Brain microvascular endothelial cell (primary cell): Measurements from ENCODE around the gene ACAD9.

ENCODE experiments used
- DNase-seq: peaks from one replicate; pipeline ENCODE4 v3.0.0-alpha.2; 2020
- H3K27ac ChIP-seq: fragments of 250-450 bp; sonication (Bioruptor Pico); 2 replicates; pipeline ENCODE4 v1.5.1; 2020; ENCODE audit warnings: mild to moderate bottlenecking, moderate library complexity
- H3K27me3 ChIP-seq: fragments of 250-450 bp; sonication (Bioruptor Pico); replicated peaks from 2 replicates; pipeline ENCODE4 v1.5.1; 2020; ENCODE audit warnings: mild to moderate bottlenecking
- H3K36me3 ChIP-seq: fragments of 250-450 bp; sonication (Bioruptor Pico); replicated peaks from 2 replicates; pipeline ENCODE4 v1.5.1; 2020; ENCODE audit warnings: mild to moderate bottlenecking
- H3K4me3 ChIP-seq: 2 replicates; pipeline ENCODE4 v1.5.1; 2011; ENCODE audit warnings: low read depth, mild to moderate bottlenecking, control low read depth, low read length, moderate library complexity
- in situ Hi-C: cut with HindIII; loops from 2 replicates; pipeline ENCODE4 v1.10.0; 2017; ENCODE audit warnings: low sequenced_read_pairs, low pct_ligation_motif_present
- TF ChIP-seq, protein P1 (sequence below): IDR thresholded peaks from 2 replicates; pipeline ENCODE4 v1.5.1; 2011; ENCODE audit warnings: low read depth, mild to moderate bottlenecking, moderate library complexity, low read length, control low read depth, inconsistent platforms; ENCODE audit errors: missing control alignments

Gene ACAD9

DNA sequence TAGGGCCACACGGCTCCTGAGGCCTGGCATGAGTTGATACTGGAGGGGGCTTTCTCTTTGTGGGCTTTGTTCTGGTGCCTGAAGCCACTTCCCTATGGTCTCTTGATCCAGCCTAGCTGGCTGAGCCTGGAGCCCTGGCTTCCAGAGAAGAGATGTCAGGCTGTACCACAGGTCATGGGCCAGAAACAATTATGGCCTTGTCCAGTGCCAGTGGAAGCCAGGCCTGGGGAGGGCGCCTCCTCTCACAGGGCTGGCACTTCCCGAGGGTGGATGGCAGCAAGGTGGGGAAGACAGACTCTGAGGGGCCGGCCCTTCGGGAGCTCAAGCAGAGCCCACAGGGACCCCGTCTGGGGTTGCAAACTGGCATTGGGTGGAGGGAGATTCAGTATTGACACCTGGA is 34.9 kb upstream of the ACAD9 start:
- in situ Hi-C loops: no loop called here
- no peak for DNase-seq
- no peaks in the 10 kb centered on the region for H3K36me3 ChIP-seq
- H3K27ac ChIP-seq: no peak overlapping the region
- TF ChIP-seq, protein P1, sequence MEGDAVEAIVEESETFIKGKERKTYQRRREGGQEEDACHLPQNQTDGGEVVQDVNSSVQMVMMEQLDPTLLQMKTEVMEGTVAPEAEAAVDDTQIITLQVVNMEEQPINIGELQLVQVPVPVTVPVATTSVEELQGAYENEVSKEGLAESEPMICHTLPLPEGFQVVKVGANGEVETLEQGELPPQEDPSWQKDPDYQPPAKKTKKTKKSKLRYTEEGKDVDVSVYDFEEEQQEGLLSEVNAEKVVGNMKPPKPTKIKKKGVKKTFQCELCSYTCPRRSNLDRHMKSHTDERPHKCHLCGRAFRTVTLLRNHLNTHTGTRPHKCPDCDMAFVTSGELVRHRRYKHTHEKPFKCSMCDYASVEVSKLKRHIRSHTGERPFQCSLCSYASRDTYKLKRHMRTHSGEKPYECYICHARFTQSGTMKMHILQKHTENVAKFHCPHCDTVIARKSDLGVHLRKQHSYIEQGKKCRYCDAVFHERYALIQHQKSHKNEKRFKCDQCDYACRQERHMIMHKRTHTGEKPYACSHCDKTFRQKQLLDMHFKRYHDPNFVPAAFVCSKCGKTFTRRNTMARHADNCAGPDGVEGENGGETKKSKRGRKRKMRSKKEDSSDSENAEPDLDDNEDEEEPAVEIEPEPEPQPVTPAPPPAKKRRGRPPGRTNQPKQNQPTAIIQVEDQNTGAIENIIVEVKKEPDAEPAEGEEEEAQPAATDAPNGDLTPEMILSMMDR: no peak
- H3K27me3 ChIP-seq: no peaks in the 10 kb centered on the region
- H3K4me3 ChIP-seq: no peak overlapping the region

DNA sequence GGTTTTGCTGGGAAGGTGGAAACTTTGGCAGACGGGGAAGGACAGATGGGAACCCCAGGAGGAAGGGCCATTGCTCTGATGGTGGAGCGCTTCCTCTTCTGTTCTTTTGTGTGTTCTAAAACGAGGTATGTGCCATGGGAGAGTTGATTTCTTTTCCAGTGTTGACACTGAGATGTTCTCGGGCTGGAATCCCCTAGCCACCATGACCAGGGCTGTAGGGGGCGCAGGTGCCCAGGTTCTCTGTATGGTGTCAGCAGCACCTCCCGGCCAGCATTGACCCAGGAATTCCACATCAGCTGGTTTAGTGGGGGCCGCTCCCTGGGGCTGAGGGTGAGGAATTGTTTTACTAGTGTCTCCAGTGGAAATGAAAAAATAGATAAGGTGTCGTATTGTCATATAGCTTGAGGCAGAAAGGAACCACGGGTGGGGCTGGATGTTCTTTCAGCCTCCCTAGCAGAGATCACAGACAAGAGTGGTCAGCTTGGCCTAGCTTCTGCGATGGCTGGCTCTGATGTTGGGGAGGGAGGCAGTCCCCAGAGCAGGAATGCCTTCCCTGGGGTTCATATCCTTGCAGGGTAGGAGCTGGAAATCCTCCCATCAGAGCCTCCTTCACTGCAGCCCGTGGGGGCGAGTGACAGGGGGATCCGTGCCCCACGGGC is 34.2 kb upstream of the ACAD9 start:
- Histone ChIP-seq H3K36me3 (no peaks in the 10 kb centered on the region), H3K27me3 (no peaks in the 10 kb centered on the region), H3K27ac (no peak overlapping the region), H3K4me3 (peak overlapping the region; percentile 53)
- TF ChIP-seq, protein P1: peak; percentile 50
- DNase-seq: no peak
- in situ Hi-C loops: no loop called here

- H3K4me3 ChIP-seq: peak overlapping the region; percentile 53
- no peaks in the 10 kb centered on the region for H3K36me3 ChIP-seq
- in situ Hi-C loops: no loop called here
- TF ChIP-seq, protein P1: peak; percentile 73
- no peak overlapping the region for H3K27ac ChIP-seq
- peak; percentile 65 for DNase-seq
- no peaks in the 10 kb centered on the region for H3K27me3 ChIP-seq
These were observed 33.5 kb upstream of the ACAD9 start for GRCh38 chr3:128845778-128846485.

DNA sequence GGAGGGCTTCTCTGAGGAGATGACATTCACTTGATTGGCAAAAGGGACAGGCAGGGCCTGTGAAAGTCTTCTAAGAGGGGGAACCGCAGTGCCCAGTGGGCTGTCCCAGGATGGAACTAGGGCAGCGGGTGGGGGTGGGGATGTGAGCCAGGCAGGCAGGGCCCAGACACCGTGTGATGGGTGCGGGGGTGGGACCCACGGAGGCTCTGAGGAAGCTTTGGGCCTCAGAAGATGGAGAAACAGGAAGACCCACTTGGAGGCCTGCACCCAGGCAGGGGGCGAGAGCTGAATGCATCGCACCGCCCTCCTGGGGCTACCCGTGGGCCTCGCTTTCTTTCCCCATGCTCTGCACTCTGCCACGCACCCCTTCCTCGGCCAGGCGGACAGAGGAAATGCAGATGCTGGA is 32.9 kb upstream of the ACAD9 start:
- H3K4me3 ChIP-seq: no peak overlapping the region
- no peaks in the 10 kb centered on the region for H3K27me3 ChIP-seq
- H3K27ac ChIP-seq: no peak overlapping the region
- no peak for DNase-seq
- in situ Hi-C loops: no loop called here
- TF ChIP-seq, protein P1: no peak
- no peaks in the 10 kb centered on the region for H3K36me3 ChIP-seq

DNA sequence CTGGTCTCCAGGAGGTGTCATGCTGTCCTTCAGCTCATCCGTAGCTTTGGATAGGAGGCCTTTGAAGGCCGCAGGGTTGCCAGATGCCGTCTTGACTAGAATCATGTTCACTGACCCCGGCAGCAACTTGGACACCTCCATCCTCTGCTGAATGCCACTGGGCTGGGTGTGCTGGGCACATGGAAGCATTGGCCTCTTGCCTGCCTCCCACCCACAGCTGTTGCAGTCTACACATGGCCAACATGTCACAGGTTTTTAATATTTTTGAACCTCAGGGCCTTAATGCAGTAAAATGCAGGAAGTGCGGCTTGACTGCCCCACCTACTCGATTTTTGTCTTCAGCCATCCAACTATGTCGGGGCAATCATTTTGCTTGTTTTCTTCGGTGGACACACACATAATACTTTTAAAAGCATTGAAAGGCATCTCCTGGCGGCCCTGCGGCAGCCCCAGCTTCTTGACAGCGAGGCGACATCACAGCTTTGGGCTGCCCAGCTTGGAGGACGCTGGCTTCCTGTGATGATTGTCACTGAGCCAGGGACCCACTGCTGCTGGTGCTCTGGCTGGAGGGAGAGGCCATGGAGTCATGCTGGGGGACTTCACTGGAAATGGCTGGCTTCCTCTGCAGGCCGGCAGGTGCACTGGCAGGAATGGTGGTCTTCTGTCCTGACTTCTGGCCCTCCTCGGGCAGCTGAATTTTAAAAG is 31.6 kb upstream of the ACAD9 start:
- DNase-seq: no peak
- H3K4me3 ChIP-seq: no peak overlapping the region
- H3K36me3 ChIP-seq: no peaks in the 10 kb centered on the region
- in situ Hi-C loops: no loop called here
- no peak overlapping the region for H3K27ac ChIP-seq
- TF ChIP-seq, protein P1: no peak
- no peaks in the 10 kb centered on the region for H3K27me3 ChIP-seq
